GM20000 (cell line): ENCODE data around the gene NTN4.
"Not testable (repeated sequence)": the region's sequence is repeated elsewhere in the genome, so short reads cannot be mapped to it uniquely, and the experiment has no call there.

Experiments
- DNase-seq: peaks from one replicate; pipeline ENCODE4 v3.0.0; 2012; ENCODE audit warnings: low spot score
- TF ChIP-seq, protein P1 (sequence below): IDR thresholded peaks from 2 replicates; pipeline ENCODE4 v1.5.1; 2012; ENCODE audit warnings: mild to moderate bottlenecking, control low read depth; ENCODE audit errors: extremely low read depth, missing control alignments

NTN4 gene

DNA sequence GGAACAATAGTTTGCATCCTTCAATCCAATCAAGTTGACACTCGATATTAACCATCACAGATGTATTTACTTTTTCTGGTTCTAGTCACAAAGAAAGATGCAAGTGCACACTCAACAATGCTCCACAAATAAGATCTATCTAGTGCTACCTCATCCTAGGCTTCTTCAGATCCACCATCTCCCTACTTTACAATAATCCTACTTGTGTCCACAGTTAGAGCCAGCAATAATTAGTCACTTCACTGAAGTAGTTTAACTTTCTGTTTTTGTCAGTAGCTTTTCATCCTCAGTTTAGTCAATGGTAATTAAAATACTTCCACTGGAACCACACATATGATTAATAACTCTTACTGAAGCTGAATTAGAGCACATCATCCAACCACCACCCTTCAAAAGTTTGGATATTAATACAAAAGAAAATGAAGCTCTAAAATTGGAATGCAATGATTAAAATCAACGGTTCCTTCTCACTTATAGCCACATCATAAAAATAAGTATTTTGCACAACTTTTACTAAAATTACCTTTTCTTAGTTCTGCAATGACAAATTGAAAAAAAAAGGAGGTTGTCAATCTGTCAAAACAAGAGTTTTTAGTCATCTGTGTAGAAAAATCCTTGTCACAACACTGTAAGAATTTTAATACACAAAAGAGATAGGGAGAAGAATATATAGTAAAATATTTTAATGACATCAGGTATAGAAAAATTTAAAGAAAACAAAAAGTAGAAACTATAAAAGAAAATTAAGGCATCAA lies 39.9 kb upstream of the NTN4 start:
- TF ChIP-seq, protein P1, sequence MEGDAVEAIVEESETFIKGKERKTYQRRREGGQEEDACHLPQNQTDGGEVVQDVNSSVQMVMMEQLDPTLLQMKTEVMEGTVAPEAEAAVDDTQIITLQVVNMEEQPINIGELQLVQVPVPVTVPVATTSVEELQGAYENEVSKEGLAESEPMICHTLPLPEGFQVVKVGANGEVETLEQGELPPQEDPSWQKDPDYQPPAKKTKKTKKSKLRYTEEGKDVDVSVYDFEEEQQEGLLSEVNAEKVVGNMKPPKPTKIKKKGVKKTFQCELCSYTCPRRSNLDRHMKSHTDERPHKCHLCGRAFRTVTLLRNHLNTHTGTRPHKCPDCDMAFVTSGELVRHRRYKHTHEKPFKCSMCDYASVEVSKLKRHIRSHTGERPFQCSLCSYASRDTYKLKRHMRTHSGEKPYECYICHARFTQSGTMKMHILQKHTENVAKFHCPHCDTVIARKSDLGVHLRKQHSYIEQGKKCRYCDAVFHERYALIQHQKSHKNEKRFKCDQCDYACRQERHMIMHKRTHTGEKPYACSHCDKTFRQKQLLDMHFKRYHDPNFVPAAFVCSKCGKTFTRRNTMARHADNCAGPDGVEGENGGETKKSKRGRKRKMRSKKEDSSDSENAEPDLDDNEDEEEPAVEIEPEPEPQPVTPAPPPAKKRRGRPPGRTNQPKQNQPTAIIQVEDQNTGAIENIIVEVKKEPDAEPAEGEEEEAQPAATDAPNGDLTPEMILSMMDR = no peak
- no peak for DNase-seq

DNA sequence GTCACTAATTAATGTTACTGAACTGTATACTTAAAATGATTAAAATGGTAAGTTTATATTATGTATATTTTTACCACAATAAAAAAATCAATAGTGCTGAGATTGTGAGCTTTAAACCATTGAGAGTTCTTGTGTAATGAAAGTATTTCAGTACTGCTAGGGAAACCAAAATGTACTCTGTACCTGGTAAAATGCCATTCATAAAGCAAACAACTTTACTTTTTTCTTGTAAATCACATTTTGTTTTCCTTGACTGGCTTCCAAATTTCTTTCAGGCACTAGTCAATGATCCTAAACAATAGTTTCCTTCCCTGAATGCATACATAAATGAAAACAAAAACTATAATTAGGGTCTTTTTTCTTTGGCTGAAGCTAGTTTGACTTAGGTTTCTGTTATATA lies 38.8 kb upstream of the NTN4 start:
- no peak for DNase-seq
- TF ChIP-seq, protein P1 = no peak

DNA sequence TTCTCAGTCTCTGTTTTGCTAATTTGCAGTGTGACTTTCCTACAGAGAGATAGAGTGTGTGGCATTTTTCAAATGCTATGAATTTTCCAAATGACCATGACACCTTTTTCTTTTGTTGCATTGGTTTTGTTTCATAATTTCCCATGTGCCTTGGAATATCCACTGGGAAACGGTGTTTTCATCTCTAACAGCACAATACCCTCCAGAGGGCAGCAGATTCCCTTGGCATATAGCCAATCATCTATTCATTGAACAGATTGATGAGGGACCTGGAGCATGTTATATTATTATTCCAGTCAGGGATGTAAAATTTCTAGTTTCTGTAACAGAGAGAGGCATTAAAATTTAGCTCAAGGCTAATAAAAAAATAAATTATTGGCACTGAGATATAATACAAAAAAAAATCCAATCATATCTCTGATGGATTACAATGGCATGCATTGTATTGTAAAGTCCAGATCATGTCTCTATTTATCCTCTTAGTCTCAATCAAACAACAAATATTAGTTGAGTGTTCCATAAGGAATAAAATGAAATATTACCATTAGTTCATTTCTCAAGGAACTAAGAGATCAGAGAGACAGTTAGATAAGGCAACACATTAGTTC lies 29.6 kb upstream of the NTN4 start:
- TF ChIP-seq, protein P1 = no peak
- DNase-seq = no peak

DNA sequence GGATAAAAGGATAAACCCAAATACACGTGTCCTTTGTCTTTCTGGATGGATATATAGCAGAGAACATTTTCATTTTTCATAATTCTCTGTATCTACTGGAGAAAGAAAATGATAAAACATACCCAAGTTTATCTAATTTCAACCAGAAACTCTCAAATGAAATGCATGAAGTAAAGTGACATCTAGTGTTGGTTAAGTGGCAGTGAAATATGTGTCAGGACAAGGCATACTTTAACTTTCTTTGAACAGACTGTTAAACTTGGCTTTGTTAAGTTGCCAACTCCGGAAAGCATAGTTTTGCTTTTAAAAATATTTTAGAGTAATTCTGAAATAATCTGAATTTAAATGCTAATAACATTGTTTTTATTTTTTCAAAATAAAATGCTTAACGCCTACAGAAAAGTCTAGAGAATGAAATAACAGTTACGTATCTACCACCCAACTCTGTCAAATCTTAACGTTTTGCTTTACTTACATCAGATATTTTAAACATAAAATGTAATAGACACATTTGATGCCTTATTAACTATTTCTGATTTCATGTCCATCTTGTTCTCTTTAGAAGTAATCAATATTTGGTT lies 25.2 kb upstream of the NTN4 start:
- TF ChIP-seq, protein P1 = peak; percentile 16
- DNase-seq = peak; percentile 38

DNA sequence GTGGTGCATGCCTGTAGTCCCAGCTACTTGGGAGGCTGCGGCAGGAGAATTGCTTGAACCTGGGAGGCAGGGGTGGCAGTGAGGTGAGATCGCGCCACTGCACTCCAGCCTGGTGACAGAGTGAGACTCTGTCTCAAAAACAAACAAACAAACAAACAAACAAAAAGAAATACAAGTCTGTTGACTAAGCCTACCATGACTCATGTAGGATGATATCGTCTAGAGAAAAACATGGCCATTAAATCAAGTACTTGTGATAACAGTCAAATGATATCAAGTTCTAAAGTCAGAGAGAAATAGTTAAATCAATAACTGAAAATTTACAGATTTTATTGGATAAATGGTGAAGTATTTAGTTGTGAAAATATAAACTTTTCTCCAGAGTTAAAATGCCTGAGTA lies 21.6 kb upstream of the NTN4 start:
- DNase-seq = not testable (repeated sequence)

DNA sequence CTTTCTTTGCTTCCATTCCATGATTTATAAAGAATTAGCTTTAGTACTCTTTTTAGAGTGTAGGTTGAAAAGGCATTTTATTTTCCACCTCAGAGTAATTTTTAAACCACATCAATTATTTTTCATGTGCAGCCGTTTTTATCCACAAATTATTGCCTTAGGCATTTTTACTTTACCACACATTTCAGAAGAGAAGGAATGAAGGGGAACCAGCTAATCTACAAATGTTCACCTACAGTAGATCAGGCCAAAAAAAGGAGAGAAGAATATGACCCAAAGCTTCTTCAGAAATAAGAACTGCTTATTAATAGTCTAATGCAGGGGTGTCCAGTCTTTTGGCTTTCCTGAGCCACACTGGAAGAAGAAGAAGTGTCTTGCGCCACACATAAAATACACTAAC lies 19.8 kb upstream of the NTN4 start:
- no peak for DNase-seq
- TF ChIP-seq, protein P1 = no peak

DNA sequence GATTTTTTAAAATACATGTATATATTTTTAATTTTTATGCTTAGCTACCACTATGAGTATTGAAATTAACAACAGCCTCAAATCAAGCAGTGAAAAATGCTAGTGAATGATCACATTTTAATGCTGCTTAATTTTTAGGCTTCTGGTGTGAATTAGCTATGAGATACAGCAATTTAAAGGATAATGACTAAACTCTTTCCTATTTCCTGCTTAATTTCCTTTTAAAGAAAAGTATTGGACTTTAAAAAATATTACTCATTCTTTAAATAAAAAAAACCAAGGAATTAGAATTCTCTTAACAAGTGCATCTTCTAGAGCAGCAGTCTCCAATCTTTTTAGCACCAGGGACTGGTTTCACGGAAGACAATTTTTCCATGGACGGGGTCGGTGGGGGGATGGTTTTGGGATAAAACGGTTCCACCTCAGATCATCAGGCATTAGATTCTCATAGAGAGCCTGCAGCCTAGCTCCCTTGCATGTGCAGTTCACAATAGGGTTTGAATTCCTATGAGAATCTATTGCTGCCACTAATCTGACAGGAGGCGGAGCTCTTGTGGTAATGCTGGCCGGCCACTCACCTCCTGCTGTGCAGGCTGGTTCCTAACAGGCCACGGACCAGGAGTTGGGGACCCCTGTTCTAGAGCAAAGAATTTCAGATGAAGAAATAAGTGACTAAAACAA lies 18.6 kb upstream of the NTN4 start:
- TF ChIP-seq, protein P1 = no peak
- DNase-seq = no peak
